Ishikawa (cell line): ENCODE measurements around the gene ATG5.

ENCODE experiments used
- CREB1 ChIP-seq: IDR thresholded peaks from 2 replicates; pipeline ENCODE4 v1.6.1; 2012; ENCODE audit warnings: low read depth
- EGR1 ChIP-seq: IDR thresholded peaks from 2 replicates; pipeline ENCODE4 v1.6.1; 2012
- EP300 ChIP-seq: IDR thresholded peaks from 2 replicates; pipeline ENCODE4 v1.6.1; 2012; ENCODE audit warnings: borderline replicate concordance
- FOXM1 ChIP-seq: IDR thresholded peaks from 2 replicates; pipeline ENCODE4 v1.6.1; 2012; ENCODE audit warnings: low read depth, borderline replicate concordance
- NFIC ChIP-seq: IDR thresholded peaks from 2 replicates; pipeline ENCODE4 v1.6.1; 2012
- RAD21 ChIP-seq: IDR thresholded peaks from 2 replicates; pipeline ENCODE4 v1.6.1; 2012; ENCODE audit warnings: low read depth
- TAF1 ChIP-seq: IDR thresholded peaks from 2 replicates; pipeline ENCODE4 v1.6.1; 2012; ENCODE audit warnings: low read depth, mild to moderate bottlenecking
- TCF12 ChIP-seq: IDR thresholded peaks from 2 replicates; pipeline ENCODE4 v1.6.1; 2012; ENCODE audit warnings: low read depth
- YY1 ChIP-seq: IDR thresholded peaks from 2 replicates; pipeline ENCODE4 v1.6.1; 2012; ENCODE audit warnings: low read depth
- TF ChIP-seq, protein P1 (sequence below): IDR thresholded peaks from 2 replicates; pipeline ENCODE4 v1.6.1; 2012; ENCODE audit warnings: low read depth, mild to moderate bottlenecking
- TF ChIP-seq, protein P2 (sequence below): IDR thresholded peaks from 2 replicates; pipeline ENCODE4 v1.6.1; 2012
- TF ChIP-seq, protein P3 (sequence below): IDR thresholded peaks from 2 replicates; pipeline ENCODE4 v1.6.1; 2012

DNA sequence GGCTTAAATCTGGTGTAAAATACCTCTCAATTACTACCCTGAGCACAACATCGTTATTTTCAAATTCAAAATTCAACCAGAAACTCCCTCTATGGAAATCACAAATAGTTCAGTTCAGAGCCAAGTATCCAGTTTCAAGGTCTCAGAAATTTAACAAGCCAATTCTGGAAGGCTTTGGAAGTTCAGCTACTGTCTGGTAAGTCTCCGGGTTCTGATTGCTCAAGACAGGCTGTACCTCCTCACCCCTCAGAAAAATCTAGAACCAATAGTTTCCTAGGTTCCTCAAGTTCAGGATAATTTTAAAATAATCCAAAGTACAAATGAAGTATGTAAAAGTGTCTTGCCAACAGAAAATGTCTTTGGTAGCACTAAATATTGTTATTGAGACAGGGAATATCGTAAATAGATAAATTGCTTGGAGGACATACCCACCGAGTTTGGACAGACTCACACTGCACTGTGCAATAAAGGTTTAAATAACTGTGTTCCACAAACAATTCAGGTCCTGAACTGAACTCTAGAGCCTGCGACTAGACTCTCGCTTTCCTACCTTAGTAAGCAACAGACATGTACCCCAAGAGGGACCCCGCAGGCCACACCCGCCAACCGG, 729 bp downstream of the ATG5 start:
- TF ChIP-seq, protein P1, sequence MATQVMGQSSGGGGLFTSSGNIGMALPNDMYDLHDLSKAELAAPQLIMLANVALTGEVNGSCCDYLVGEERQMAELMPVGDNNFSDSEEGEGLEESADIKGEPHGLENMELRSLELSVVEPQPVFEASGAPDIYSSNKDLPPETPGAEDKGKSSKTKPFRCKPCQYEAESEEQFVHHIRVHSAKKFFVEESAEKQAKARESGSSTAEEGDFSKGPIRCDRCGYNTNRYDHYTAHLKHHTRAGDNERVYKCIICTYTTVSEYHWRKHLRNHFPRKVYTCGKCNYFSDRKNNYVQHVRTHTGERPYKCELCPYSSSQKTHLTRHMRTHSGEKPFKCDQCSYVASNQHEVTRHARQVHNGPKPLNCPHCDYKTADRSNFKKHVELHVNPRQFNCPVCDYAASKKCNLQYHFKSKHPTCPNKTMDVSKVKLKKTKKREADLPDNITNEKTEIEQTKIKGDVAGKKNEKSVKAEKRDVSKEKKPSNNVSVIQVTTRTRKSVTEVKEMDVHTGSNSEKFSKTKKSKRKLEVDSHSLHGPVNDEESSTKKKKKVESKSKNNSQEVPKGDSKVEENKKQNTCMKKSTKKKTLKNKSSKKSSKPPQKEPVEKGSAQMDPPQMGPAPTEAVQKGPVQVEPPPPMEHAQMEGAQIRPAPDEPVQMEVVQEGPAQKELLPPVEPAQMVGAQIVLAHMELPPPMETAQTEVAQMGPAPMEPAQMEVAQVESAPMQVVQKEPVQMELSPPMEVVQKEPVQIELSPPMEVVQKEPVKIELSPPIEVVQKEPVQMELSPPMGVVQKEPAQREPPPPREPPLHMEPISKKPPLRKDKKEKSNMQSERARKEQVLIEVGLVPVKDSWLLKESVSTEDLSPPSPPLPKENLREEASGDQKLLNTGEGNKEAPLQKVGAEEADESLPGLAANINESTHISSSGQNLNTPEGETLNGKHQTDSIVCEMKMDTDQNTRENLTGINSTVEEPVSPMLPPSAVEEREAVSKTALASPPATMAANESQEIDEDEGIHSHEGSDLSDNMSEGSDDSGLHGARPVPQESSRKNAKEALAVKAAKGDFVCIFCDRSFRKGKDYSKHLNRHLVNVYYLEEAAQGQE: no peak
- TF ChIP-seq FOXM1 (no peak), EP300 (no peak), YY1 (no peak), CREB1 (no peak), TCF12 (no peak), RAD21 (no peak), NFIC (no peak), TAF1 (no peak), EGR1 (no peak)
- TF ChIP-seq, protein P2, sequence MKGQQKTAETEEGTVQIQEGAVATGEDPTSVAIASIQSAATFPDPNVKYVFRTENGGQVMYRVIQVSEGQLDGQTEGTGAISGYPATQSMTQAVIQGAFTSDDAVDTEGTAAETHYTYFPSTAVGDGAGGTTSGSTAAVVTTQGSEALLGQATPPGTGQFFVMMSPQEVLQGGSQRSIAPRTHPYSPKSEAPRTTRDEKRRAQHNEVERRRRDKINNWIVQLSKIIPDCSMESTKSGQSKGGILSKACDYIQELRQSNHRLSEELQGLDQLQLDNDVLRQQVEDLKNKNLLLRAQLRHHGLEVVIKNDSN: no peak
- TF ChIP-seq, protein P3, sequence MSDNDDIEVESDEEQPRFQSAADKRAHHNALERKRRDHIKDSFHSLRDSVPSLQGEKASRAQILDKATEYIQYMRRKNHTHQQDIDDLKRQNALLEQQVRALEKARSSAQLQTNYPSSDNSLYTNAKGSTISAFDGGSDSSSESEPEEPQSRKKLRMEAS: no peak
